Panc1 (cell line): ENCODE measurements around the gene FBXL4. TPM values are rescaled to one million over a fixed set of nuclear protein-coding genes. Genes with fewer than 3 reads are reported as not detected.

Source experiments
- ATAC-seq: fragments of 200-7000 bp; cut with Tn5 transposase; 2 replicates; pipeline ENCODE4 v1.9.1; 2020; ENCODE audit warnings: mild to moderate bottlenecking, moderate library complexity
- BruUV-seq: library from RNA; stranded (reverse); fragments of 400-500 nt; replicated peaks from 2 replicates; lab custom pipeline; 2021; lab: Mats Ljungman, UMichigan
- CTCF ChIA-PET: fragments of 300-600 bp; sonication (Branson Sonifier 250); formaldehyde crosslinking; loops from one replicate; lab custom pipeline; 2022; ENCODE audit warnings: antibody characterized with exemption; lab: Charles Lee
- POLR2A ChIA-PET: fragments of 300-600 bp; sonication (Branson Sonifier 250); formaldehyde crosslinking; loops from one replicate; lab custom pipeline; 2022; ENCODE audit warnings: antibody characterized with exemption; lab: Charles Lee
- DNase-seq: peaks from one replicate; pipeline ENCODE4 v3.0.0-alpha.2; 2010; ENCODE audit warnings: low read depth, low spot score
- H3K27ac ChIP-seq: 2 replicates; pipeline ENCODE4 v1.5.1; 2011; ENCODE audit warnings: mild to moderate bottlenecking, low read length, inconsistent platforms
- H3K27me3 ChIP-seq: fragments of 200-500 bp; sonication (Bioruptor generic); 2 replicates; pipeline ENCODE4 v1.6.0; 2014; ENCODE audit warnings: low read length, inconsistent platforms; ENCODE audit not compliant: control insufficient read depth, insufficient read depth
- H3K36me3 ChIP-seq: fragments of 200-500 bp; sonication (Bioruptor generic); 2 replicates; pipeline ENCODE4 v1.5.1; 2014; ENCODE audit warnings: inconsistent platforms, mild to moderate bottlenecking, low read length, moderate library complexity; ENCODE audit not compliant: control insufficient read depth, insufficient read depth
- H3K4me1 ChIP-seq: 2 replicates; pipeline ENCODE4 v1.5.1; 2011; ENCODE audit warnings: inconsistent platforms, mild to moderate bottlenecking, low read length, moderate library complexity; ENCODE audit not compliant: control insufficient read depth, insufficient read depth
- H3K4me3 ChIP-seq, 2 experiments: 2 replicates each; pipeline ENCODE4 v1.5.1; 2011 to 2012; ENCODE audit warnings: low read depth in 2 of 2, low read length in 2 of 2, mild to moderate bottlenecking in 2 of 2, inconsistent platforms in 1 of 2, moderate library complexity in 1 of 2
- H3K9me3 ChIP-seq: fragments of 200-500 bp; sonication (Bioruptor generic); 2 replicates; pipeline ENCODE4 v1.5.1; 2014; ENCODE audit warnings: low read depth, mild to moderate bottlenecking, inconsistent platforms, low read length, moderate library complexity; ENCODE audit not compliant: control insufficient read depth, insufficient read depth
- CTCF ChIP-seq: fragments of 450-650 bp; IDR thresholded peaks from 2 replicates; pipeline ENCODE4 v1.5.1; 2017; ENCODE audit warnings: mild to moderate bottlenecking
- POLR2AphosphoS5 ChIP-seq: IDR thresholded peaks from 2 replicates; pipeline ENCODE4 v1.6.1; 2012; ENCODE audit warnings: mild to moderate bottlenecking, low read depth, low read length, moderate library complexity
- SIN3A ChIP-seq: IDR thresholded peaks from 2 replicates; pipeline ENCODE4 v1.6.1; 2012; ENCODE audit warnings: low read depth, mild to moderate bottlenecking, low read length, moderate library complexity, borderline replicate concordance; ENCODE audit not compliant: insufficient read depth
- TCF7L2 ChIP-seq: IDR thresholded peaks from 2 replicates; pipeline ENCODE4 v1.6.1; 2011; ENCODE audit warnings: mild to moderate bottlenecking, low read depth, low read length, inconsistent platforms
- in situ Hi-C: cut with HindIII; loops from 2 replicates; pipeline ENCODE4 v1.10.0; 2016; ENCODE audit warnings: low sequenced_read_pairs, low pct_unique_long_range_greater_than_20kb
- intact Hi-C: fragments of 100-400 bp; cut with micrococcal nuclease; formaldehyde crosslinking; loops from one replicate; pipeline ENCODE4 v1.10.0; 2022; ENCODE audit not compliant: unreplicated experiment
- total RNA-seq: library from RNA; stranded (reverse); gene quantifications from one replicate; pipeline ENCODE4 v1.2.1, GENCODE V29; 2021; ENCODE audit not compliant: unreplicated experiment
- TF ChIP-seq, protein P1 (sequence below), 2 experiments: IDR thresholded peaks; 2 replicates each; pipeline ENCODE4 v1.6.1; 2011 to 2012; ENCODE audit warnings: low read depth in 2 of 2, control low read depth in 1 of 2, low read length in 1 of 2, mild to moderate bottlenecking in 1 of 2, moderate library complexity in 1 of 2; ENCODE audit not compliant: insufficient read depth in 1 of 2

Gene FBXL4
- total RNA-seq, 1 experiment from 2014 or later, result 11.5 TPM

DNA sequence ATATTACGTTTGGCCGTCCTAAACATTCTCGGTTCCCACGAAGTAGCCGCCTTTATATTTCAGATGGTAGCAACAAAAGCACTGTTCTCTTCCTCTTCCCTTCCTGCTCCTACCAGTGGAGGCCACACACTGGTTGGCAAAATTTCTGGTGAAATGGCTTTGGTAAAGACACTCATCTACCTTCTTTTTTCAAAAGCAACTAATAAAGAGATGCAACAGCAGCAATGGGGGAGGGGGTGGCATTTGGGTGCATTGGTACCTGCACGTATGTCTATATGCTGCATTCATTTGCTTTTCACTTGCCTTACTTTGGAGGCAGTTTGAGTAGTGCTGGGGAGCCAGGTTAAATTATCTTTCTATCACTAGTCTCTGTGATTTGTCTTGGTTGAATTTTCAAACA is 107.4 kb downstream of the FBXL4 start:
- Histone ChIP-seq H3K9me3 (no peaks in the 10 kb centered on the region), H3K27ac (no peak overlapping the region), H3K27me3 (peaks cover 69% of the 10 kb centered on the region), H3K36me3 (no peaks in the 10 kb centered on the region), H3K4me1 (peaks cover 5% of the 10 kb centered on the region), H3K4me3 (no peak overlapping the region)
- ATAC-seq (no peak), DNase-seq (no peak)
- in situ Hi-C loops, result no loop called here
- TF ChIP-seq TCF7L2 (no peak), CTCF (no peak), POLR2AphosphoS5 (no peak), SIN3A (no peak)
- TF ChIP-seq, protein P1, sequence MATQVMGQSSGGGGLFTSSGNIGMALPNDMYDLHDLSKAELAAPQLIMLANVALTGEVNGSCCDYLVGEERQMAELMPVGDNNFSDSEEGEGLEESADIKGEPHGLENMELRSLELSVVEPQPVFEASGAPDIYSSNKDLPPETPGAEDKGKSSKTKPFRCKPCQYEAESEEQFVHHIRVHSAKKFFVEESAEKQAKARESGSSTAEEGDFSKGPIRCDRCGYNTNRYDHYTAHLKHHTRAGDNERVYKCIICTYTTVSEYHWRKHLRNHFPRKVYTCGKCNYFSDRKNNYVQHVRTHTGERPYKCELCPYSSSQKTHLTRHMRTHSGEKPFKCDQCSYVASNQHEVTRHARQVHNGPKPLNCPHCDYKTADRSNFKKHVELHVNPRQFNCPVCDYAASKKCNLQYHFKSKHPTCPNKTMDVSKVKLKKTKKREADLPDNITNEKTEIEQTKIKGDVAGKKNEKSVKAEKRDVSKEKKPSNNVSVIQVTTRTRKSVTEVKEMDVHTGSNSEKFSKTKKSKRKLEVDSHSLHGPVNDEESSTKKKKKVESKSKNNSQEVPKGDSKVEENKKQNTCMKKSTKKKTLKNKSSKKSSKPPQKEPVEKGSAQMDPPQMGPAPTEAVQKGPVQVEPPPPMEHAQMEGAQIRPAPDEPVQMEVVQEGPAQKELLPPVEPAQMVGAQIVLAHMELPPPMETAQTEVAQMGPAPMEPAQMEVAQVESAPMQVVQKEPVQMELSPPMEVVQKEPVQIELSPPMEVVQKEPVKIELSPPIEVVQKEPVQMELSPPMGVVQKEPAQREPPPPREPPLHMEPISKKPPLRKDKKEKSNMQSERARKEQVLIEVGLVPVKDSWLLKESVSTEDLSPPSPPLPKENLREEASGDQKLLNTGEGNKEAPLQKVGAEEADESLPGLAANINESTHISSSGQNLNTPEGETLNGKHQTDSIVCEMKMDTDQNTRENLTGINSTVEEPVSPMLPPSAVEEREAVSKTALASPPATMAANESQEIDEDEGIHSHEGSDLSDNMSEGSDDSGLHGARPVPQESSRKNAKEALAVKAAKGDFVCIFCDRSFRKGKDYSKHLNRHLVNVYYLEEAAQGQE (IDR thresholded peaks at IDR 0.05; ENCODE audit: insufficient read depth in 1 of 2, low read depth in 2 of 2, low read length in 1 of 2), result no peak
- intact Hi-C loops, result loop anchor here (5.0 to 10.0 kb wide), 3 partner anchors 73 to 1398 kb away; no protein-coding TSS in a partner anchor
- no TSS peak for BruUV-seq
- CTCF ChIA-PET, result no interaction called here
- POLR2A ChIA-PET, result no interaction called here

GRCh38 chr6:98839781-98840361 is 107.9 kb downstream of the FBXL4 start:
- no peak for ATAC-seq
- H3K9me3 ChIP-seq, result no peaks in the 10 kb centered on the region

More at GRCh38 chr6:98839781-98840361, 107.9 kb downstream of the FBXL4 start:
- Histone ChIP-seq H3K4me1 (peaks cover 3% of the 10 kb centered on the region), H3K27ac (no peak overlapping the region), H3K27me3 (peaks cover 69% of the 10 kb centered on the region), H3K36me3 (no peaks in the 10 kb centered on the region), H3K4me3 (no peak overlapping the region)
- no TSS peak for BruUV-seq
- intact Hi-C loops (loop anchor here (5.0 to 10.0 kb wide), 3 partner anchors 73 to 1398 kb away; no protein-coding TSS in a partner anchor), in situ Hi-C loops (no loop called here)
- CTCF ChIA-PET, result no interaction called here
- peak; percentile 64 for TF ChIP-seq CTCF
- TF ChIP-seq, protein P1 (IDR thresholded peaks at IDR 0.05; ENCODE audit: insufficient read depth in 1 of 2, low read depth in 2 of 2, low read length in 1 of 2), result no peak
- no peak for DNase-seq
- POLR2A ChIA-PET, result no interaction called here
